ENCODE data around the gene SLC39A9.
"Not testable (repeated sequence)": the region's sequence is repeated elsewhere in the genome, so short reads cannot be mapped to it uniquely, and the experiment has no call there.

GRCh38 chr14:69416087-69416486 lies 17.6 kb downstream of the SLC39A9 start:
- not testable (repeated sequence) for TF ChIP-seq POLR2A, CTCF, POLR2AphosphoS5 (IDR thresholded peaks at IDR 0.05)
